Progenitor cell of endocrine pancreas (in vitro differentiated cells): ENCODE measurements around the gene SOWAHC. TPM values are rescaled to one million over a fixed set of nuclear protein-coding genes. Genes with fewer than 3 reads are reported as not detected.

Source experiments
- DNase-seq: peaks from one replicate; pipeline ENCODE4 v3.0.0; 2021; ENCODE audit warnings: low spot score; ENCODE audit not compliant: unreplicated experiment
- H3K27ac Mint-ChIP-seq: 2 replicates; pipeline ENCODE4 v1.8.0; 2021; ENCODE audit warnings: mild to moderate bottlenecking, moderate library complexity, mixed read lengths
- H3K27me3 Mint-ChIP-seq: 2 replicates; pipeline ENCODE4 v1.8.0; 2021; ENCODE audit warnings: mixed read lengths
- H3K36me3 Mint-ChIP-seq: 2 replicates; pipeline ENCODE4 v1.8.0; 2022; ENCODE audit warnings: mixed read lengths; ENCODE audit not compliant: insufficient read depth
- H3K4me1 Mint-ChIP-seq: 2 replicates; pipeline ENCODE4 v1.8.0; 2021; ENCODE audit warnings: low read depth, mixed read lengths
- H3K4me3 Mint-ChIP-seq: 2 replicates; pipeline ENCODE4 v1.8.0; 2021; ENCODE audit warnings: low read depth, mild to moderate bottlenecking, moderate library complexity, mixed read lengths
- H3K9me3 Mint-ChIP-seq: 2 replicates; pipeline ENCODE4 v1.8.0; 2021; ENCODE audit warnings: low read depth, mixed read lengths
- total RNA-seq: library from RNA; stranded (reverse); gene quantifications from 2 replicates; pipeline ENCODE4 v1.2.1, GENCODE V29; 2021
- TF ChIP-seq, protein P1 (sequence below): fragments of 200-600 bp; sonication (generic); IDR thresholded peaks from one replicate; pipeline ENCODE4 v1.5.0; 2021; ENCODE audit warnings: antibody characterized with exemption, mild to moderate bottlenecking; ENCODE audit not compliant: unreplicated experiment

Gene SOWAHC
- total RNA-seq, 1 donor from 2014 or later = 12.1 TPM

DNA sequence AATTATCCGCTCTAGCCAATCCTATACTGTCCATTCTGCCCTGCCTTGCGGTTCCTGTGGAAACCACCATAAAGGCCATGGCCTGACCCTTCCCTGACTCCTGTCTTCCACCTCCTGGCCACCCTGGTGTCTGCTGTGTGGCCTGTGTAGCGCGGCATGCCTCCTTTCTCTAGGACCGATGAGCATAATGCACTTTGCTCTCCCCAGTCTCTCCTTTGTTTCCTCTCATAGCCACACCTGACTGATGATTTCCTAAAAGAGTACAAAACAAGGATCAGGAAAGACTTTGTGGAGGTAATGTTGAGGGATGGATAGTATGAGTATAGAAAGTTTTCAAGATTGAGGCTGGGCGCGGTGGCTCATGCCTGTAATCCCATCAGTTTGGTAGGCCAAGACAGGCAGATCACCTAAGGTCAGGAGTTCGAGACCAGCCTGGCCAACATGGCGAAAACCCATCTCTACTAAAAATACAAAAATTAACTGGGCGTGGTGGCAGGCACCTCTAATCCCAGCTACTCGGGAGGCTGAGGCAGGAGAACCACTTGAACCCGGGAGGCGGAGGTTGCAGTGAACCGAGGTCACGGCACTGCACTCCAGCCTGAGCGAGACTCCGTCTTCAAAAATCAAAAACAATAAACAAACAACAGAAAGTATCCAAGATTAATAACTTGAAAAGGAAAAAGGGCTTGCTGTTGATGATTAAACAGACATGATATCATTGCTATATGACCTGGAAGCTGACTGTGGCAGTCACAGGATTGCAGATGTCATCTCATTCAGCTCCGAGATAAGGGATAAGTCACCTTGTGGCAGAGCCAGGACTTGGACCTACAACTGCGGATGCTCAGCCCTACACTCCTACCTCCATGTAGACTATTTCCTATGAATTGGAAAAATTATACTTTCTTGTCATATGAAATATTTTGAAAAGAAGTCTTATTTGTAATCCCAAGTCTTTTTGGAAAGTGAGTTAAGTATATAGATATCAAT, 16.6 kb downstream of the SOWAHC start:
- Mint-ChIP-seq H3K27me3 (no peaks in the 10 kb centered on the region), H3K9me3 (no peaks in the 10 kb centered on the region), H3K36me3 (no peaks in the 10 kb centered on the region), H3K27ac (peak overlapping the region; percentile 17), H3K4me1 (peaks cover 6% of the 10 kb centered on the region), H3K4me3 (no peak overlapping the region)
- no peak for DNase-seq
- TF ChIP-seq, protein P1, sequence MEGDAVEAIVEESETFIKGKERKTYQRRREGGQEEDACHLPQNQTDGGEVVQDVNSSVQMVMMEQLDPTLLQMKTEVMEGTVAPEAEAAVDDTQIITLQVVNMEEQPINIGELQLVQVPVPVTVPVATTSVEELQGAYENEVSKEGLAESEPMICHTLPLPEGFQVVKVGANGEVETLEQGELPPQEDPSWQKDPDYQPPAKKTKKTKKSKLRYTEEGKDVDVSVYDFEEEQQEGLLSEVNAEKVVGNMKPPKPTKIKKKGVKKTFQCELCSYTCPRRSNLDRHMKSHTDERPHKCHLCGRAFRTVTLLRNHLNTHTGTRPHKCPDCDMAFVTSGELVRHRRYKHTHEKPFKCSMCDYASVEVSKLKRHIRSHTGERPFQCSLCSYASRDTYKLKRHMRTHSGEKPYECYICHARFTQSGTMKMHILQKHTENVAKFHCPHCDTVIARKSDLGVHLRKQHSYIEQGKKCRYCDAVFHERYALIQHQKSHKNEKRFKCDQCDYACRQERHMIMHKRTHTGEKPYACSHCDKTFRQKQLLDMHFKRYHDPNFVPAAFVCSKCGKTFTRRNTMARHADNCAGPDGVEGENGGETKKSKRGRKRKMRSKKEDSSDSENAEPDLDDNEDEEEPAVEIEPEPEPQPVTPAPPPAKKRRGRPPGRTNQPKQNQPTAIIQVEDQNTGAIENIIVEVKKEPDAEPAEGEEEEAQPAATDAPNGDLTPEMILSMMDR = no peak

DNA sequence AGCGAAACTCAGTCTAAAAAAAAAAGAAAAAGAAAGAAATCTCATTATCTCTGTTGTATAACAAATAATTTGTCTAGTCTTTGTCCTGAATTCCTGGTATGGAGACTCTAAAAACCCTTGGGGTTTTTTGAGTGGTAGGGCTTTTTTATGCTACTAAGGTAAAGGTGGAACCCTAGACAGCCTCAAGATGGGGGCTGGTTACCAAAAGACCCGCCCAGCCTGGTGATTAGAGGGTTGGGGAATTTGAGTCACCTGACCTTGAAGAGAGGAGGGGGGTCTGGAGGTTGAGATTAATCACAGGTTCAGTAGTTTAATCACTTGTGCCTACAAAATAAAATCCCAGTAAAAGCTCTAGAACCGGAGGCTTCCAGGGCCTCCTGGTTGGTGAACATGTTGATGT, 17.6 kb downstream of the SOWAHC start:
- Mint-ChIP-seq H3K9me3 (no peaks in the 10 kb centered on the region), H3K4me3 (no peak overlapping the region), H3K27me3 (no peaks in the 10 kb centered on the region), H3K27ac (no peak overlapping the region), H3K36me3 (no peaks in the 10 kb centered on the region), H3K4me1 (peaks cover 9% of the 10 kb centered on the region)
- TF ChIP-seq, protein P1 = no peak
- no peak for DNase-seq

DNA sequence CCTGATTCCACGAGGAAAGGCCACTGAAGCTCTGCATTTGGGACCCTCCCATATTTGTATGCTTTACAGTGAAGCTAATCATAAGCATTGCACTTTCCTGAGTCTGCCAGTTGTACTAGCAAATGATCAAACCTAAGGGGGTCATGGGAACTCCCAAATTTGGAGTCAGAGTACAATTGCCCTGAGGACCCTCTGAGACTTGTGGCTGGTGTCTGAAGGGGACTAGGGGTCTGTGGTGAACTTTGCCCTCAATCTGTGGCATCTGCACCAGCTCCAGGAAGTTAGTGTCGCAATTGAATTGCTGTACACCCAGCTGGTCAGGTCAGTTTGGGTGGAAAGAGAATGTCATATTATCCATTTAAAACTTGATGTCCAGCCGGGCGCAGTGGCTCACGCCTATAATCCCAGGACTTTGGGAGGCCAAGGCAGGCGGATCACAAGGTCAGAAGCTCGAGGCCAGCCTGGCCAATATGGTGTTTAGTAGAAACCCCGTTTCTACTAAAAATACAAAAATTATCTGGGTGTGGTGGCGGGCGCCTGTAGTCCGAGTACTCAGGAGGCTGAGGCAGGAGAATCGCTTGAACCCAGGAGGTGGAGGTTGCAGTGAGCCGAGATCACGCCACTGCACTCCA, 18.1 kb downstream of the SOWAHC start:
- H3K27me3 Mint-ChIP-seq = no peaks in the 10 kb centered on the region
- no peaks in the 10 kb centered on the region for H3K9me3 Mint-ChIP-seq
- TF ChIP-seq, protein P1 = no peak

DNA sequence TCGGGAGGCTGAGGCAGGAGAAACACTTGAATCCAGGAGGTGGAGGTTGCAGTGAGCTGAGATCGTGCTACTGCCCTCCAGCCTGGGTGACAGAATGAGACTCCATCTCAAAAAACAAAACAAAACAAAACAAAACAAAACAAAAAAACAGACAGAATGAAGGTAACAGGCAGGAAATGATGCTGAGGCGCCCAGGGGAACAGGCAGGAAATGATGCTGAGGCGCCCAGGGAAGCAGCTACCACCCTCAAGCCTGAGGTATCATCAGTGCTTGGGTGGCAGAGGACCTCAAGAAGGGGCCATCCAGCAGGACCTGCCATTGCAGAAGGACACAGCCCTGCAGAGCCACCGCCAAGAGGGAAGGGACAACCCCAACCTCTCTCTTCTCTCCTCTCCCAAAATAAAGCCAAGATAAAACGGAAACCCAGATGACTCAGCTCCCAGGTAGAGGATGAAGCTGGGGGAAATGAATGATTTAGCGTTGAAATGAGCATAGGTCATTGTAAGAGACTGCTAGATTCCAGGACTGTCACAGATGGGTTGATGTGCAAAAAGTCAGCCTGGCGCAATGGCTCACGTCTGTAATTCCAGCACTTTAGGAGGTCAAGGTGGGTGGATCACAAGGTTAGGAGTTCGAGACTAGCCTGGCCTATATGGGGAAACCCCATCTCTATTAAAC, 19.3 kb downstream of the SOWAHC start:
- no peak for DNase-seq
- Mint-ChIP-seq H3K4me3 (no peak overlapping the region), H3K4me1 (peaks cover 17% of the 10 kb centered on the region), H3K27me3 (no peaks in the 10 kb centered on the region), H3K9me3 (no peaks in the 10 kb centered on the region), H3K36me3 (no peaks in the 10 kb centered on the region), H3K27ac (no peak overlapping the region)
- TF ChIP-seq, protein P1 = no peak

More for the DNA sequence above, 18.1 kb downstream of the SOWAHC start:
- no peak overlapping the region for H3K27ac Mint-ChIP-seq
- no peak overlapping the region for H3K4me3 Mint-ChIP-seq
- H3K36me3 Mint-ChIP-seq = no peaks in the 10 kb centered on the region
- H3K4me1 Mint-ChIP-seq = peaks cover 11% of the 10 kb centered on the region
- DNase-seq = no peak
